Pons (tissue), 1 donor: ENCODE data around the gene DDAH1.

Experiments used
- DNase-seq: peaks from one replicate; pipeline ENCODE4 v3.0.0-alpha.2; 2016; ENCODE audit warnings: low spot score

DDAH1 gene

GRCh38 chr1:85440612-85441011 lies 24.3 kb downstream of the DDAH1 start:
- DNase-seq, result peak; percentile 25

- DNase-seq, result no peak
Measured at GRCh38 chr1:85438353-85438752, 26.6 kb downstream of the DDAH1 start.

GRCh38 chr1:85437139-85437538 lies 27.8 kb downstream of the DDAH1 start:
- no peak for DNase-seq

- DNase-seq, result no peak
Measured at GRCh38 chr1:85433096-85433495, 31.9 kb downstream of the DDAH1 start.

- DNase-seq, result no peak
Measured at GRCh38 chr1:85428471-85429089, 36.4 kb downstream of the DDAH1 start.

- no peak for DNase-seq
Measured at GRCh38 chr1:85427849-85428248, 37.1 kb downstream of the DDAH1 start.

- DNase-seq, result no peak
Measured at GRCh38 chr1:85427331-85427730, 37.6 kb downstream of the DDAH1 start.

GRCh38 chr1:85421179-85421578 lies 43.8 kb downstream of the DDAH1 start:
- no peak for DNase-seq

- no peak for DNase-seq
Measured at GRCh38 chr1:85420199-85420598, 44.8 kb downstream of the DDAH1 start.

GRCh38 chr1:85417876-85418275 lies 47.1 kb downstream of the DDAH1 start:
- DNase-seq, result no peak

GRCh38 chr1:85417017-85417416 lies 47.9 kb downstream of the DDAH1 start:
- no peak for DNase-seq

GRCh38 chr1:85413169-85413568 lies 51.8 kb downstream of the DDAH1 start:
- no peak for DNase-seq

GRCh38 chr1:85411567-85412305 lies 53.2 kb downstream of the DDAH1 start:
- DNase-seq, result no peak

- no peak for DNase-seq
Measured at GRCh38 chr1:85409516-85409915, 55.4 kb downstream of the DDAH1 start.

GRCh38 chr1:85407746-85408377 lies 57.1 kb downstream of the DDAH1 start:
- DNase-seq, result no peak

GRCh38 chr1:85406887-85407533 lies 57.9 kb downstream of the DDAH1 start:
- peak; percentile 89 for DNase-seq

- DNase-seq, result no peak
Measured at GRCh38 chr1:85406081-85406480, 58.9 kb downstream of the DDAH1 start.

- DNase-seq, result no peak
Measured at GRCh38 chr1:85404408-85404807, 60.6 kb downstream of the DDAH1 start.

- no peak for DNase-seq
Measured at GRCh38 chr1:85398391-85399064, 66.4 kb downstream of the DDAH1 start.

- DNase-seq, result no peak
Measured at GRCh38 chr1:85397490-85398032, 67.4 kb downstream of the DDAH1 start.

- no peak for DNase-seq
Measured at GRCh38 chr1:85396194-85396593, 68.8 kb downstream of the DDAH1 start.

GRCh38 chr1:85394130-85394529 lies 70.8 kb downstream of the DDAH1 start:
- DNase-seq, result no peak
